ENCODE results near the gene PPP2R5E. TPM values are rescaled to one million over a fixed set of nuclear protein-coding genes. Genes with fewer than 3 reads are reported as not detected.

The PPP2R5E gene
- total RNA-seq, 3 donors from 2014 or later (not counting 1 experiment from before 2014, with no cell fraction given): 57.4 to 64.1 (median 62.4) TPM

DNA sequence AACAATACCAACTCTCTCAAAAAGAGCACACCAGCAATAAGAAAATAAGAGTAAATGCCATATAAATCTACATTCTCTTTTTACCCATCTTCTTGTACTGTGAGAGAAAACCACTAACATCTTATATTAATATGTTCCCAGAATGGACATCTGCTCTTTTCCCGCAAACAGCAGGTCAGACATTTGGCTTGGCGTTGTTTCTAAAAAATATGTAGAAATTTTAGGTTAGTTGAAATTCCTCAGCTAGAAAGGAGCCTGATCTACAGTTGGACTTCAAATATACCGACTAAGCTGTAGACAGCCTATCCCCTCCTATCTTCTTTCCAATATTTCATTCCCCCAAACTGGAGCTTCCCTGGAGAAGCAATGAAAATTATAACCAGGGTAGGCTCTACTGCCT lies 88.7 kb downstream of the PPP2R5E start:
- Histone ChIP-seq H3K27ac (ENCODE audit: low read length) (no peak overlapping the region), H3K9me3 (ENCODE audit: control insufficient read depth, insufficient read depth, low read length) (no peaks in the 10 kb centered on the region), H3K4me3 (ENCODE audit: low read length) (no peak overlapping the region), H3K27me3 (ENCODE audit: control insufficient read depth, insufficient read depth, low read length) (no peaks in the 10 kb centered on the region), H3K36me3 (ENCODE audit: control insufficient read depth, insufficient read depth, low read length) (peaks cover 2% of the 10 kb centered on the region), H3K4me1 (ENCODE audit: control insufficient read depth, insufficient read depth, low read length) (peaks cover 5% of the 10 kb centered on the region)
- H3K9me3 Mint-ChIP-seq: no peaks in the 10 kb centered on the region
- H3K4me1 Mint-ChIP-seq: peaks cover 56 to 64% of the 10 kb centered on the region in 2 donors
- intact Hi-C loops (cut with micrococcal nuclease): no loop called here
- no peak for ATAC-seq
- DNase-seq: no peak
- H3K27me3 Mint-ChIP-seq (ENCODE audit: low read depth in 2 of 2): no peaks in the 10 kb centered on the region
- H3K4me3 Mint-ChIP-seq: no peak overlapping the region
- TF ChIP-seq, protein P1, sequence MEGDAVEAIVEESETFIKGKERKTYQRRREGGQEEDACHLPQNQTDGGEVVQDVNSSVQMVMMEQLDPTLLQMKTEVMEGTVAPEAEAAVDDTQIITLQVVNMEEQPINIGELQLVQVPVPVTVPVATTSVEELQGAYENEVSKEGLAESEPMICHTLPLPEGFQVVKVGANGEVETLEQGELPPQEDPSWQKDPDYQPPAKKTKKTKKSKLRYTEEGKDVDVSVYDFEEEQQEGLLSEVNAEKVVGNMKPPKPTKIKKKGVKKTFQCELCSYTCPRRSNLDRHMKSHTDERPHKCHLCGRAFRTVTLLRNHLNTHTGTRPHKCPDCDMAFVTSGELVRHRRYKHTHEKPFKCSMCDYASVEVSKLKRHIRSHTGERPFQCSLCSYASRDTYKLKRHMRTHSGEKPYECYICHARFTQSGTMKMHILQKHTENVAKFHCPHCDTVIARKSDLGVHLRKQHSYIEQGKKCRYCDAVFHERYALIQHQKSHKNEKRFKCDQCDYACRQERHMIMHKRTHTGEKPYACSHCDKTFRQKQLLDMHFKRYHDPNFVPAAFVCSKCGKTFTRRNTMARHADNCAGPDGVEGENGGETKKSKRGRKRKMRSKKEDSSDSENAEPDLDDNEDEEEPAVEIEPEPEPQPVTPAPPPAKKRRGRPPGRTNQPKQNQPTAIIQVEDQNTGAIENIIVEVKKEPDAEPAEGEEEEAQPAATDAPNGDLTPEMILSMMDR (IDR thresholded peaks at IDR 0.05): no peak
- 100% methylated on average over 1 of the region's 3 CpGs for WGBS (ENCODE audit: insufficient coverage)
- no peaks in the 10 kb centered on the region for H3K36me3 Mint-ChIP-seq
- H3K27ac Mint-ChIP-seq: peak overlapping the region; percentile 71 to 81

DNA sequence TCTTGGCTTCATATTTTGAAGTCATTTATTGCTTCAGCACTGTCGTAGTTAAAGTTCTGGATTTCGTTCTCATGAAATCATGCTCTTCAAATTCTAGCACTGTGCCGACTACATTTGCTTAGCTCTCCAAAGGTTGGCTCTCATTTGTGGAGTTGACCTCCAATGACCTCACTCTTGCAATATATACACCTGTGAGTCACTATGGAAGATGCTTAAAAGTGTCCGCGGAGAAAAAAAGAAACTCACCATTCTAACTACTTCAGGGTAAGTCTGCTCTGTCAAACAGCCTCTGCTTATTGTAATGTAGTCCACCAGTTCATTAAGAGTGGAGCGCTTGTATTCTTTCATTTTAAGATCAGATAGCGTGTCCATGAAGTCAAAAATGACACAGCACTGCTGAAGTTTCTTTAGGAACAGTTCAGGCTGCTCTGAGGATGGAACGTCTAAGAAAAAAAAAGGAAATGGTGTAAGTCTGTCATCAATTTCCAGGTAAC lies 89.7 kb downstream of the PPP2R5E start:
- Histone ChIP-seq H3K4me1 (ENCODE audit: control insufficient read depth, insufficient read depth, low read length) (peaks cover 5% of the 10 kb centered on the region), H3K9me3 (ENCODE audit: control insufficient read depth, insufficient read depth, low read length) (no peaks in the 10 kb centered on the region), H3K27me3 (ENCODE audit: control insufficient read depth, insufficient read depth, low read length) (no peaks in the 10 kb centered on the region), H3K36me3 (ENCODE audit: control insufficient read depth, insufficient read depth, low read length) (peaks cover 2% of the 10 kb centered on the region), H3K27ac (ENCODE audit: low read length) (no peak overlapping the region), H3K4me3 (ENCODE audit: low read length) (no peak overlapping the region)
- Mint-ChIP-seq H3K4me3 (no peak overlapping the region), H3K4me1 (peaks cover 62 to 70% of the 10 kb centered on the region in 2 donors), H3K27me3 (ENCODE audit: low read depth in 2 of 2) (no peaks in the 10 kb centered on the region), H3K36me3 (no peaks in the 10 kb centered on the region), H3K27ac (peak overlapping the region in 1 of 2 donors; percentile 66), H3K9me3 (no peaks in the 10 kb centered on the region)
- ATAC-seq (no peak), DNase-seq (no peak)
- 92% methylated on average over 6 of the region's 8 CpGs for WGBS (ENCODE audit: insufficient coverage)
- intact Hi-C loops (cut with micrococcal nuclease): no loop called here
- TF ChIP-seq, protein P1 (IDR thresholded peaks at IDR 0.05): no peak

DNA sequence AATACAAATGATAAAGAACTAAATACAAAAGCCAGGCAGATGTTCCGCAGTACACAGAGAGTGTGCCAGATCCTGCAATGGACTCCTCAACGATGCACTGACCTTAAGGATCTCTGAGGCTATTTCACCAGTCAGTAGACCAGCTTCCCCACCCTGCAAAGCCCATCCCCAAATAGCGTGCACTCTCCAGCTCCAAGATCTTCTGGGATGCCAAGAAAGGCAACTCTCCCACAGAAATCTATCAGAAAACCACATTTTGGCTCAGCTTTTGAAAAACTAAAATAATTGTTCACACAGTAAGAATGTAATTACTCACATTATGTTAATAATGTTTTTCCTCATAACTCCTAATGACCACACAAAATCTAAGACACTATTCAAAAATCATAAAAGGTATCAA lies 90.4 kb downstream of the PPP2R5E start:
- Histone ChIP-seq H3K36me3 (ENCODE audit: control insufficient read depth, insufficient read depth, low read length) (peaks cover 2% of the 10 kb centered on the region), H3K9me3 (ENCODE audit: control insufficient read depth, insufficient read depth, low read length) (no peaks in the 10 kb centered on the region), H3K27me3 (ENCODE audit: control insufficient read depth, insufficient read depth, low read length) (no peaks in the 10 kb centered on the region), H3K4me3 (ENCODE audit: low read length) (no peak overlapping the region), H3K27ac (ENCODE audit: low read length) (no peak overlapping the region), H3K4me1 (ENCODE audit: control insufficient read depth, insufficient read depth, low read length) (peaks cover 5% of the 10 kb centered on the region)
- Mint-ChIP-seq H3K36me3 (no peaks in the 10 kb centered on the region), H3K9me3 (no peaks in the 10 kb centered on the region), H3K4me3 (no peak overlapping the region), H3K27ac (peak overlapping the region in 1 of 2 donors; percentile 21), H3K4me1 (peaks cover 56 to 66% of the 10 kb centered on the region in 2 donors), H3K27me3 (ENCODE audit: low read depth in 2 of 2) (no peaks in the 10 kb centered on the region)
- intact Hi-C loops (cut with micrococcal nuclease): no loop called here
- TF ChIP-seq, protein P1 (IDR thresholded peaks at IDR 0.05): no peak
- ATAC-seq (no peak), DNase-seq (no peak)
- WGBS (ENCODE audit: insufficient coverage): 97% methylated on average over 3 of the region's 3 CpGs

DNA sequence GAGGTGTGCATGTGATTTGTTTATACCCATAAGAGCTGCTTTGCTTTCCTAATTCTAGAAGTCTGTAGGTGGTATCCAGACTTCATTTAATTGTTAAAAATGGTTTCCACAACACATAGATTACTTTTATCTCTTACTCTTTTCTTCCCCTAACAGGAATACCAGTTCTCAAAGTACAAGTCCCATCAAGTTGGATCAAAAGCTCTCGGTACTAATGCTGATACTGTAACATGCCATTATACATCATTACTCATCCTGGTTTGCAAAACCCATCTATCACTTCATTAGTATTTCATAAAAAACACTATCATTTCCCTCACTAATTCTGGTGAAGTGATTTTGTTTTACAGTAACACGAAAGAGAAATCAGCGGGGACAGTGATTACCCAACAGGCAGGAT lies 94.3 kb downstream of the PPP2R5E start:
- H3K36me3 Mint-ChIP-seq: no peaks in the 10 kb centered on the region
- no peak for DNase-seq
- WGBS (ENCODE audit: insufficient coverage): 100% methylated on average over 3 of the region's 3 CpGs

More for the DNA sequence above, 94.3 kb downstream of the PPP2R5E start:
- H3K27me3 ChIP-seq (ENCODE audit: control insufficient read depth, insufficient read depth, low read length): no peaks in the 10 kb centered on the region
- intact Hi-C loops (cut with micrococcal nuclease): no loop called here
- no peaks in the 10 kb centered on the region for H3K4me1 ChIP-seq (ENCODE audit: control insufficient read depth, insufficient read depth, low read length)
- H3K9me3 ChIP-seq (ENCODE audit: control insufficient read depth, insufficient read depth, low read length): no peaks in the 10 kb centered on the region
- H3K36me3 ChIP-seq (ENCODE audit: control insufficient read depth, insufficient read depth, low read length): peaks cover 2% of the 10 kb centered on the region
- H3K9me3 Mint-ChIP-seq: no peaks in the 10 kb centered on the region
- peak overlapping the region in 1 of 2 donors; percentile 4 for H3K27ac Mint-ChIP-seq
- H3K27ac ChIP-seq (ENCODE audit: low read length): no peak overlapping the region
- no peaks in the 10 kb centered on the region for H3K27me3 Mint-ChIP-seq (ENCODE audit: low read depth in 2 of 2)
- H3K4me1 Mint-ChIP-seq: peaks cover 47 to 56% of the 10 kb centered on the region in 2 donors
- no peak overlapping the region for H3K4me3 ChIP-seq (ENCODE audit: low read length)
- ATAC-seq: no peak
- H3K4me3 Mint-ChIP-seq: no peak overlapping the region
- TF ChIP-seq, protein P1 (IDR thresholded peaks at IDR 0.05): no peak

Measured in natural killer cell (primary cell).